H1 (cell line): ENCODE data around the gene GAMT. TPM values are rescaled to one million over a fixed set of nuclear protein-coding genes. Genes with fewer than 3 reads are reported as not detected.

Source experiments
- CTCF ChIA-PET: fragments of 300-600 bp; sonication (Branson Sonifier 250); formaldehyde crosslinking; loops from one replicate; lab custom pipeline; 2021; ENCODE audit not compliant: partially characterized antibody; lab: Charles Lee
- POLR2A ChIA-PET: fragments of 300-600 bp; sonication (Branson Sonifier 250); formaldehyde crosslinking; loops from one replicate; lab custom pipeline; 2021; ENCODE audit warnings: inconsistent platforms; ENCODE audit not compliant: partially characterized antibody; lab: Charles Lee
- DNase-seq, 2 experiments: peaks; one replicate each; pipeline versions ENCODE4 v3.0.0 to v3.0.0-alpha.2; 2010 to 2022; ENCODE audit warnings: low spot score in 2 of 2, low read depth in 1 of 2, mixed read lengths in 1 of 2
- FAIRE-seq: peaks from 2 replicates; lab custom pipeline; 2011; peaks lifted over from hg19 to GRCh38; lab: Jason Lieb, UNC
- H2AFZ ChIP-seq: 2 replicates; pipeline ENCODE4 v1.8.1; 2012; ENCODE audit warnings: low read length, inconsistent platforms
- H2AK5ac ChIP-seq: 2 replicates; pipeline ENCODE4 v1.6.1; 2013; ENCODE audit warnings: low read depth, low read length
- H2BK120ac ChIP-seq: replicated peaks from 2 replicates; pipeline ENCODE3; 2013; ENCODE audit warnings: low read depth, low read length, inconsistent platforms
- H2BK12ac ChIP-seq: 2 replicates; pipeline ENCODE4 v1.6.1; 2013; ENCODE audit warnings: low read depth, low read length
- H2BK15ac ChIP-seq: 2 replicates; pipeline ENCODE4 v1.6.1; 2013; ENCODE audit warnings: low read length
- H2BK20ac ChIP-seq: 2 replicates; pipeline ENCODE4 v1.6.1; 2013; ENCODE audit warnings: low read length
- H2BK5ac ChIP-seq: 2 replicates; pipeline ENCODE4 v1.6.1; 2013; ENCODE audit warnings: low read depth, low read length
- H3K14ac ChIP-seq: 2 replicates; pipeline ENCODE4 v1.6.1; 2013; ENCODE audit warnings: inconsistent platforms; ENCODE audit not compliant: insufficient read length
- H3K18ac ChIP-seq: 2 replicates; pipeline ENCODE4 v1.6.1; 2013; ENCODE audit warnings: low read length; ENCODE audit errors: extremely low read depth
- H3K23ac ChIP-seq: 2 replicates; pipeline ENCODE4 v1.6.1; 2013; ENCODE audit warnings: inconsistent platforms; ENCODE audit not compliant: insufficient read length
- H3K23me2 ChIP-seq: 2 replicates; pipeline ENCODE4 v1.6.1; 2013; ENCODE audit warnings: low read depth, low read length
- H3K27ac ChIP-seq: 2 replicates; pipeline ENCODE4 v1.6.1; 2011; ENCODE audit warnings: low read depth, low read length, inconsistent platforms
- H3K27me3 ChIP-seq, 4 experiments: replicated peaks in 1 of 4; 1 replicate in 1 of 4; 2 replicates in 3 of 4; pipeline versions ENCODE4 v1.6.1 to v1.8.1; 2011 to 2013; ENCODE audit warnings: low read length in 3 of 4, mild to moderate bottlenecking in 3 of 4, inconsistent platforms in 2 of 4, mixed read lengths in 2 of 4, moderate library complexity in 1 of 4; ENCODE audit not compliant: control insufficient read depth in 3 of 4, insufficient read depth in 3 of 4; ENCODE audit errors: extremely low read depth in 1 of 4
- H3K36me3 ChIP-seq, 4 experiments: 2 replicates each; pipeline versions ENCODE4 v1.6.1 to v1.8.1; 2011 to 2013; ENCODE audit warnings: mild to moderate bottlenecking in 4 of 4, low read length in 3 of 4, moderate library complexity in 2 of 4, control low read depth in 1 of 4, inconsistent platforms in 1 of 4; ENCODE audit not compliant: insufficient read depth in 4 of 4, control insufficient read depth in 2 of 4
- H3K4ac ChIP-seq: replicated peaks from 2 replicates; pipeline ENCODE3; 2013; ENCODE audit warnings: low read length, low read depth, mixed read lengths, inconsistent platforms; ENCODE audit not compliant: insufficient read length
- H3K4me1 ChIP-seq, 4 experiments: replicated peaks in 1 of 4; 1 replicate in 1 of 4; 2 replicates in 3 of 4; pipeline versions ENCODE4 v1.6.1 to v1.8.1; 2011 to 2013; ENCODE audit warnings: low read length in 3 of 4, inconsistent platforms in 2 of 4, mixed read lengths in 1 of 4; ENCODE audit not compliant: insufficient read depth in 4 of 4, control insufficient read depth in 3 of 4
- H3K4me2 ChIP-seq, 2 experiments: 2 replicates each; pipeline versions ENCODE4 v1.6.1 to v1.8.1; 2011 to 2013; ENCODE audit warnings: low read depth in 2 of 2, low read length in 2 of 2, control low read depth in 1 of 2, inconsistent platforms in 1 of 2, mild to moderate bottlenecking in 1 of 2; ENCODE audit not compliant: insufficient read depth in 1 of 2
- H3K4me3 ChIP-seq, 4 experiments: fragments of 200-600, 300-600 bp in 1 of 4; sonication (generic), shearing (Covaris generic), sonication (Bioruptor Twin) in 1 of 4; 2 replicates each; pipeline versions ENCODE4 v1.5.1 to v1.8.1; 2011 to 2016; ENCODE audit warnings: low read length in 4 of 4, low read depth in 3 of 4, control low read depth in 2 of 4, inconsistent platforms in 2 of 4, mild to moderate bottlenecking in 2 of 4, mixed read lengths in 1 of 4, moderate library complexity in 1 of 4; ENCODE audit not compliant: insufficient read depth in 2 of 4; ENCODE audit errors: extremely low read depth in 1 of 4
- H3K56ac ChIP-seq: replicated peaks from 2 replicates; pipeline ENCODE3; 2013; ENCODE audit warnings: low read depth, mild to moderate bottlenecking, mixed read lengths, low read length, inconsistent platforms; ENCODE audit not compliant: insufficient read length
- H3K79me1 ChIP-seq: 2 replicates; pipeline ENCODE4 v1.6.1; 2013; ENCODE audit warnings: low read depth, low read length, control low read depth
- H3K79me2 ChIP-seq, 2 experiments: 2 replicates each; pipeline versions ENCODE4 v1.6.1 to v1.8.1; 2012 to 2013; ENCODE audit warnings: low read length in 2 of 2, mild to moderate bottlenecking in 2 of 2, inconsistent platforms in 1 of 2; ENCODE audit not compliant: insufficient read depth in 2 of 2, control insufficient read depth in 1 of 2
- H3K9ac ChIP-seq, 4 experiments: replicated peaks in 1 of 4; 1 replicate in 1 of 4; 2 replicates in 3 of 4; pipeline versions ENCODE4 v1.6.1 to v1.8.1; 2011 to 2013; ENCODE audit warnings: low read depth in 3 of 4, low read length in 3 of 4, control low read depth in 2 of 4, mild to moderate bottlenecking in 2 of 4, moderate library complexity in 2 of 4, inconsistent platforms in 1 of 4; ENCODE audit errors: extremely low read depth in 1 of 4
- H3K9me3 ChIP-seq, 2 experiments: 2 replicates each; pipeline versions ENCODE4 v1.6.1 to v1.8.1; 2012 to 2013; ENCODE audit warnings: mild to moderate bottlenecking in 2 of 2, moderate library complexity in 2 of 2, control low read depth in 1 of 2, inconsistent platforms in 1 of 2, low read depth in 1 of 2, low read length in 1 of 2, mixed read lengths in 1 of 2; ENCODE audit not compliant: insufficient read depth in 2 of 2
- H4K20me1 ChIP-seq, 2 experiments: replicated peaks in 1 of 2; 2 replicates each; pipeline versions ENCODE3 to v1.8.1; 2011 to 2013; ENCODE audit warnings: inconsistent platforms in 2 of 2, low read length in 2 of 2, mild to moderate bottlenecking in 1 of 2; ENCODE audit not compliant: insufficient read depth in 2 of 2, control insufficient read depth in 1 of 2
- H4K5ac ChIP-seq: 2 replicates; pipeline ENCODE4 v1.6.1; 2013; ENCODE audit warnings: low read length, low read depth, mixed read lengths, inconsistent platforms; ENCODE audit not compliant: insufficient read length
- H4K8ac ChIP-seq: 2 replicates; pipeline ENCODE4 v1.8.0; 2013; ENCODE audit warnings: mild to moderate bottlenecking, moderate library complexity, low read length, inconsistent platforms; ENCODE audit not compliant: insufficient read depth; ENCODE audit errors: extremely low read depth
- H4K91ac ChIP-seq: replicated peaks from 2 replicates; pipeline ENCODE3; 2013; ENCODE audit warnings: low read length, mixed read lengths, inconsistent platforms; ENCODE audit not compliant: insufficient read length
- CBX8 ChIP-seq: fragments of 300-800, 300-1000 bp; sonication (generic); IDR thresholded peaks from 2 replicates; pipeline ENCODE4 v1.7.1; 2016; ENCODE audit warnings: low read depth, low read length, borderline replicate concordance
- EZH2 ChIP-seq: fragments of 200-600 bp; sonication (generic); IDR thresholded peaks from 2 replicates; pipeline ENCODE4 v1.7.1; 2012; ENCODE audit warnings: low read depth, mild to moderate bottlenecking, moderate library complexity, low read length, inconsistent platforms; ENCODE audit not compliant: severe bottlenecking
- FOSL1 ChIP-seq: IDR thresholded peaks from 2 replicates; pipeline ENCODE4 v1.6.1; 2011; ENCODE audit warnings: mild to moderate bottlenecking, low read depth, low read length, moderate library complexity; ENCODE audit not compliant: insufficient read depth
- JUN ChIP-seq: IDR thresholded peaks from 2 replicates; pipeline ENCODE4 v1.6.1; 2011; ENCODE audit warnings: low read depth, mild to moderate bottlenecking, improper control_type of control experiment, low read length
- NANOG ChIP-seq: IDR thresholded peaks from 2 replicates; pipeline ENCODE4 v1.6.1; 2011; ENCODE audit warnings: low read length, low read depth, mild to moderate bottlenecking, inconsistent platforms; ENCODE audit not compliant: insufficient read depth, poor library complexity, severe bottlenecking
- RNF2 ChIP-seq: fragments of 200-900, 300-1000 bp; sonication (generic); IDR thresholded peaks from 2 replicates; pipeline ENCODE4 v1.7.1; 2016; ENCODE audit warnings: borderline replicate concordance, low read depth, mild to moderate bottlenecking, antibody characterized with exemption, low read length; ENCODE audit not compliant: poor library complexity, severe bottlenecking; ENCODE audit errors: missing control alignments
- RXRA ChIP-seq: IDR thresholded peaks from 2 replicates; pipeline ENCODE4 v1.6.1; 2011; ENCODE audit warnings: low read depth, mild to moderate bottlenecking, low read length, moderate library complexity; ENCODE audit not compliant: insufficient read depth
- SAP30 ChIP-seq: fragments of 300-600 bp; sonication (generic); IDR thresholded peaks from 2 replicates; pipeline ENCODE4 v1.7.1; 2012; ENCODE audit warnings: low read length, moderate library complexity, mild to moderate bottlenecking, inconsistent platforms; ENCODE audit not compliant: insufficient read depth, insufficient replicate concordance
- SIRT6 ChIP-seq: IDR thresholded peaks from one replicate; pipeline ENCODE4 v1.7.1; 2012; ENCODE audit warnings: low read length, inconsistent platforms
- SUZ12 ChIP-seq: fragments of 200-600 bp; sonication (generic); IDR thresholded peaks from 2 replicates; pipeline ENCODE4 v1.6.1; 2012; ENCODE audit warnings: mild to moderate bottlenecking, inconsistent platforms, low read length, moderate library complexity, mixed read lengths
- WGBS, 2 experiments: shearing (Covaris generic) in 1 of 2; methylation state at CpG; one replicate each; pipeline versions ENCODE4 v1.1.6 to v1.1.7; 2013 to 2015; ENCODE audit warnings: low lambda C conversion rate in 2 of 2, mixed read lengths in 2 of 2, inconsistent platforms in 1 of 2, low coverage in 1 of 2, missing lambda C conversion rate in 1 of 2; ENCODE audit not compliant: insufficient replicate concordance in 2 of 2, insufficient coverage in 1 of 2, insufficient read length in 1 of 2; ENCODE audit errors: extremely low coverage in 1 of 2, missing lambda C conversion rate in 1 of 2; 5-methylcytosine and 5-hydroxymethylcytosine counted together
- polyA plus RNA-seq, 7 experiments: library from polyadenylated mRNA; depleted of rRNA in 3 of 7; stranded (reverse) in 5 of 7; unstranded in 2 of 7; fragments of >200 nt in 5 of 7; fragments of 200-250 nt in 2 of 7; gene quantifications; 1 replicate in 5 of 7; 2 replicates in 1 of 7; 4 replicates in 1 of 7; pipeline versions ENCODE4 v1.2.1 to v1.2.3, GENCODE V29; 2011 to 2013; ENCODE audit warnings: missing spikeins in 2 of 7, mixed read lengths in 2 of 7
- total RNA-seq: library from RNA; stranded (reverse); fragmentation: NEBNext Ultra II Directional; extraction: Animal tissue kit (Norgen Biotek cat#: 25700); gene quantifications from 2 replicates; pipeline ENCODE4 v1.2.1, GENCODE V29; 2021

GAMT gene
- total and polyA plus RNA-seq, 2 of the 8 experiments (the other 6 are each of a cell fraction or from before 2014, with no cell fraction given), result 17.2 to 35.6 TPM

GRCh38 chr19:1445185-1445931 is 44.0 kb upstream of the GAMT start:
- Histone ChIP-seq H3K79me1 (peaks cover 3% of the 10 kb centered on the region), H3K4ac (no peak overlapping the region), H3K18ac (no peak overlapping the region; the same call in 1 of the 2 replicates), H3K36me3 (peaks cover 19 to 23% (median 22%) of the 10 kb centered on the region in 4 experiments), H2BK5ac (no peak overlapping the region; the same call in 1 of the 2 replicates), H3K79me2 (peaks cover 0 to 4% of the 10 kb centered on the region in 2 experiments; a peak in 1 of 4 replicates), H3K4me1 (peaks cover 0 to 18% (median 7%) of the 10 kb centered on the region in 4 experiments; a peak in 5 of 7 replicates), H3K14ac (no peak overlapping the region), H3K27me3 (peaks cover 26 to 41% (median 38%) of the 10 kb centered on the region in 4 experiments), H2BK20ac (no peak overlapping the region), H3K27ac (no peak overlapping the region), H4K5ac (no peak overlapping the region), H3K4me3 (peak overlapping the region; percentile 49 to 74 (median 66)), H4K91ac (no peak overlapping the region), H2AFZ (no peak overlapping the region), H4K20me1 (peaks cover 19 to 20% of the 10 kb centered on the region in 2 experiments), H2BK15ac (peak overlapping the region; percentile 72; the same call in 1 of the 2 replicates), H2BK120ac (no peak overlapping the region), H4K8ac (peak overlapping the region; percentile 69; the same call in 1 of the 2 replicates), H3K56ac (no peak overlapping the region), H3K9me3 (no peaks in the 10 kb centered on the region), H3K23me2 (peaks cover 4% of the 10 kb centered on the region; the same call in 1 of the 2 replicates), H2AK5ac (no peak overlapping the region), H3K4me2 (peak overlapping the region; percentile 11 to 76), H2BK12ac (no peak overlapping the region), H3K9ac (no peak overlapping the region), H3K23ac (no peak overlapping the region)
- WGBS, 2 experiments, result 8% methylated on average over 51 of the region's 70 CpGs; no CpG with 5 or more reads in 1 of the 2 experiments
- peak in 1 of 2 experiments; percentile 95 for DNase-seq
- FAIRE-seq, result no peak
- POLR2A ChIA-PET, result interaction anchor here (0.8 to 7.6 kb wide), 12 partner anchors 9 to 176 kb away, joined by 3 to 109 read pairs (median 5); partner anchors contain the start of genes APC2 and CIRBP
- CTCF ChIA-PET, result interaction anchor here (0.7 to 5.6 kb wide), 12 partner anchors 10 to 179 kb away, joined by 3 to 54 read pairs (median 6); no protein-coding TSS in a partner anchor
- TF ChIP-seq NANOG (no peak), FOSL1 (no peak), SIRT6 (no peak), RXRA (no peak), SUZ12 (no peak; the same call in 1 of the 2 replicates), CBX8 (no peak), EZH2 (peak; percentile 33), JUN (no peak), RNF2 (no peak), SAP30 (no peak)
